Mammary epithelial cell (primary cell): ENCODE measurements around the gene MYH14.

ENCODE experiments used
- EZH2 ChIP-seq: IDR thresholded peaks from 2 replicates; pipeline ENCODE4 v1.6.1; 2012; ENCODE audit warnings: low read length, inconsistent platforms, borderline replicate concordance
- TF ChIP-seq, protein P1 (sequence below), 2 donors: IDR thresholded peaks in 1 of 2; conservative IDR thresholded peaks in 1 of 2; 2 replicates each; pipeline ENCODE4 v1.5.1; 2011 to 2012; ENCODE audit warnings: inconsistent platforms in 2 of 2, low read length in 2 of 2, mild to moderate bottlenecking in 2 of 2, control low read depth in 1 of 2, low read depth in 1 of 2; ENCODE audit not compliant: insufficient read depth in 1 of 2; ENCODE audit errors: extremely low read depth in 1 of 2

DNA sequence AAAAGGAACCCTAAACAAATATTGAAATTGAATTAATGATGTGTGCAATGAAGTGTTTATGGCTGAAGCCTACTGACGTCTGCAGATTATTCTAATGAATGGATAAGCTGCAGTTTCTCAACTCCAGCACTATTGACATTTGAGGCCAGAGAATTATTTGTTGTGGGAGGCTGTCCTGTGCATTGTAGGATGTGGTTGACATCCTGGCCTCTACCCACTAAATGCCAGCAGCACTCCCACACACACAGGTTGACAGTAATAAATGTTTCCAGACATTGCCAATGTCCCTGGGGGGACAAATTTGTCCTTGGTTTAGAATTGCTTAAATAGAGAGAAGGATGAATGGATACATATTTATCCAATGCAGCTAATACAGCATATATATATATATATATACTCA lies 19.2 kb upstream of the MYH14 start:
- TF ChIP-seq, protein P1, sequence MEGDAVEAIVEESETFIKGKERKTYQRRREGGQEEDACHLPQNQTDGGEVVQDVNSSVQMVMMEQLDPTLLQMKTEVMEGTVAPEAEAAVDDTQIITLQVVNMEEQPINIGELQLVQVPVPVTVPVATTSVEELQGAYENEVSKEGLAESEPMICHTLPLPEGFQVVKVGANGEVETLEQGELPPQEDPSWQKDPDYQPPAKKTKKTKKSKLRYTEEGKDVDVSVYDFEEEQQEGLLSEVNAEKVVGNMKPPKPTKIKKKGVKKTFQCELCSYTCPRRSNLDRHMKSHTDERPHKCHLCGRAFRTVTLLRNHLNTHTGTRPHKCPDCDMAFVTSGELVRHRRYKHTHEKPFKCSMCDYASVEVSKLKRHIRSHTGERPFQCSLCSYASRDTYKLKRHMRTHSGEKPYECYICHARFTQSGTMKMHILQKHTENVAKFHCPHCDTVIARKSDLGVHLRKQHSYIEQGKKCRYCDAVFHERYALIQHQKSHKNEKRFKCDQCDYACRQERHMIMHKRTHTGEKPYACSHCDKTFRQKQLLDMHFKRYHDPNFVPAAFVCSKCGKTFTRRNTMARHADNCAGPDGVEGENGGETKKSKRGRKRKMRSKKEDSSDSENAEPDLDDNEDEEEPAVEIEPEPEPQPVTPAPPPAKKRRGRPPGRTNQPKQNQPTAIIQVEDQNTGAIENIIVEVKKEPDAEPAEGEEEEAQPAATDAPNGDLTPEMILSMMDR (conservative IDR thresholded peaks at IDR 0.05 in 1 of 2, IDR thresholded peaks at IDR 0.05 in 1 of 2; ENCODE audit: extremely low read depth in 1 of 2, insufficient read depth in 1 of 2, low read depth in 1 of 2, low read length in 2 of 2), result no peak
- TF ChIP-seq EZH2, result no peak
